G401.6 (cell line): Measurements from ENCODE around the gene MBL2.

Source experiments
- FAIRE-seq: peaks from 2 replicates; lab custom pipeline; 2012; peaks lifted over from hg19 to GRCh38; lab: Jason Lieb, UNC

Gene MBL2

DNA sequence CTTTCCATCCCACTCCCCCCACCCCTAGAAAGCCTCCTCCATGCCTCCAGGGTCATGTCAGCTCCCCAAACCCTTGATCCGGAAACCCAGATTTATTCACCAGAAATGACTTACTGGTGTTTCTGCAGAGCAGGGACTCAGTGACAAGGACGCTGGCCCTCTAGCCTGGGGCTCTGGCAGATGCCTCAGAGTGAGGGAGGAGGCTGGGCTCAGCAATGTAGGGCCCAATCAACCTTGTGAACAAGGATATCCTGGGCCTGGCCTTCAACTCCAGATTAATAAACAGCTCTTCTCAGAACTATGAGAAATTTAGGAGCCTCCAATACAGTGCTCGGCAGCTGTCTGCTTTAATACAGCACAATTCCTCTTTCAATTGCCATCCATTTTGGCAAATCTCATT is at the start of gene MBL2:
MBL2 (minus strand) TSS at position 162 of the 400 bp plus-strand sequence. CDS start 1,149 bp downstream, outside the sequence.
- no peak for FAIRE-seq

DNA sequence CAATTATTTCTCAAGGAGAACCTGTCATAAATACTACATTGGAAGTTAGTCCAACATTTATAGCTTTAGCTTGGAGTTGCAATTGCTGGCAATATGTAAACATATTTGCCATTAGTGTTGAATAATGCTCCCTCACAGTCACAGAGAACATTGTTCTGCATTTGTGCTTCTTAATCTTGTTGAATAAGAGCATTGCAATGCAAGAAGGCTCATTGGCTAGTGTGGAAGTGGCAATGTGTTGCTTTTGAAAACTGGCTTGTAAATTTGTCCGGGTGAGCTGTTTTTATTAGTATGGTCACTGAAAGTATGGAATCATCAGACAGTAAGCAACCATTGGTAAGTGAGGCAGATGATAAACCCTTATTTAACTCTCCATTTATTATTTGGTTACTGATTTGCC is 47.7 kb upstream of the MBL2 start:
- no peak for FAIRE-seq

DNA sequence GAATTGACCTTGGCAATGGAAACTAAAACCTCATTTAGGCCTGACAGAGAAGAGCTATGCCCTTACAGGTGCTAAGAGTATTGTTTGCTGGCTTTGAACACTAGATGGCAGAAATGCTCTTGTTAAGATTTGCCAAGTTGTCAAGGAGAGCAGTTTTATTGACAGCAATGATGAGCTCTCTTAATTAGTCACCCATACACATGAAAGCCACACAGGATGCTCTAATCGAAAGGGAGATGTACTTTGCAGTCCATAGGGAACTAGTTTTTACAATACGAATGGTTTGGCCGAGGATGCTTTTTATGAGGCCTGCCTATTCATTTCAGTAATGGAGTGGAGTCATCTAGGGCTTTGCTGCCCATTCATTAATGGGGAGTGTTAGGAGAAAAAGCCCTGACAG is 45.4 kb upstream of the MBL2 start:
- no peak for FAIRE-seq

DNA sequence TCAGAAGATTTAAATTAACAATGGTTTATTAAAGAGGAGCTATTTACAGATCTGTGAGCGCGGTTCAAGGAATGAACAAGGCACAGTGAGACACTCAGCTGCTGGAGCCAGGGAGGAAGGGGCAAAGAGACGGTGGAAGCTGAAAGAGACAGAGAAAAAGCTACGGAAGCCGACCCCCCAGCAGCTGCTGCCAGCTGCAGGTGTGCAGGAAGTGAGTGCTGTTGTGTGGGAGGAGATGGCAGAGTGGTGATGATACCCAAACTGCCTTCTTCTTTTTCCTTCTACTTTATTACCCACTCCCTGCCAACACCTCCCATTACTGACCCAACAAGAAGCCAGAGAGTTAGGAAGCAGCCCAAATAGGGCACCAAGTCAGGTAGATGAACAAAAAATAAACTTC is 41.9 kb upstream of the MBL2 start:
- FAIRE-seq = no peak

DNA sequence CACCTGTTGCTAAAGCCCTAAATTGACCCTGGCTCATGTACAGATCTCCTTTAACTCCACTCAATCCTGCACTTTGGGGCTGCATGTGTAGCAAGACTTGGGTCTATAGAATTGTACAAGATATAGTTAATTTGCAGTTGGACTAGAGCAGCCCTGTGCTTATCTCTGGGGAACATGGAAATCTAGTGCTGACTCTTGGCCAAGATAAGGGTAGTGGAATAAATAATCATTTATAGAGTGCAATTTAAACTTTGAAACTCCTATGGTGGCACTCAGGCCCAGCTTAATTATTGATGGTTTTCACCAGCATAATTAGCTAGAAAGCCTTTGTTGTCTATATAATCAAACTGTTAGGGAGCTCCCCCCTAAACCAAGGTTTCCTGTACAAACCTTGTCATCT is 39.2 kb upstream of the MBL2 start:
- FAIRE-seq = no peak

DNA sequence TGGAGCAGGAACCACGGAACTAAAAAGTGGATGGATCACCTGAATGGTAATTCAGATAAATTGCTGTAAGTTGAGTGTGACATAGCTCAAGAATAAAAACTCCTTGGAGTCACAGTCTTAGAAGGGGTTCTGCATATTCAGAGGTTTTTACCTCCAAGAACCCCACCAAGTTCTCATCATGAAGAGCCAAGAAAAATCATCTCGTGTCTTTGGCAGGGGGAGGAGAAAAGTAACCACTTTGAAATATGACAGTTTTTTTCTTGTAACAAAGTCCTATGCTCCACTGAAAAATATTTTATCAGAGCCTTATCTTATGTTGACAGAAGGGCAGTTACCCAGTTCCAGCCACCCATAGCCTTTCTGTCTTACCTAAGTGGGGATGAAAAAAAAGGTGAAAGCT is 38.2 kb upstream of the MBL2 start:
- FAIRE-seq = no peak

DNA sequence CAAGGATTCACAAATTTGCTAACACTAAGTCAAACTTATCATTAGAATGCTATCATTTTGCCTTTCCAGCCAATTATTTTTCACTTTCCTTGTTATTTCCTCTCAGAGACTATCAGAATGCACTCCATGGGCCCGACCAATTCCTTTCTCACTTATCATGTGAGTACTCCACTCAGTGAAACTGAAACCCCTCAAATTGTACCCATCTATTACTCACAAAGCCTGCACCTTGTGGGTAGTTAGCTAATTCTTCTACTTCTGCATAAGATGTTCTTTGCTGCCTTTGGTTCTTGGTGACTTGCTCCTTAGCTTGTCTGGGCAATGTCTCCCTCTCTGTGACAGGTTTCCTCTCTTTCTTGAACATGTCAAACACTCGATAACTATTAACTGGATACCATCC is 35.2 kb upstream of the MBL2 start:
- no peak for FAIRE-seq

DNA sequence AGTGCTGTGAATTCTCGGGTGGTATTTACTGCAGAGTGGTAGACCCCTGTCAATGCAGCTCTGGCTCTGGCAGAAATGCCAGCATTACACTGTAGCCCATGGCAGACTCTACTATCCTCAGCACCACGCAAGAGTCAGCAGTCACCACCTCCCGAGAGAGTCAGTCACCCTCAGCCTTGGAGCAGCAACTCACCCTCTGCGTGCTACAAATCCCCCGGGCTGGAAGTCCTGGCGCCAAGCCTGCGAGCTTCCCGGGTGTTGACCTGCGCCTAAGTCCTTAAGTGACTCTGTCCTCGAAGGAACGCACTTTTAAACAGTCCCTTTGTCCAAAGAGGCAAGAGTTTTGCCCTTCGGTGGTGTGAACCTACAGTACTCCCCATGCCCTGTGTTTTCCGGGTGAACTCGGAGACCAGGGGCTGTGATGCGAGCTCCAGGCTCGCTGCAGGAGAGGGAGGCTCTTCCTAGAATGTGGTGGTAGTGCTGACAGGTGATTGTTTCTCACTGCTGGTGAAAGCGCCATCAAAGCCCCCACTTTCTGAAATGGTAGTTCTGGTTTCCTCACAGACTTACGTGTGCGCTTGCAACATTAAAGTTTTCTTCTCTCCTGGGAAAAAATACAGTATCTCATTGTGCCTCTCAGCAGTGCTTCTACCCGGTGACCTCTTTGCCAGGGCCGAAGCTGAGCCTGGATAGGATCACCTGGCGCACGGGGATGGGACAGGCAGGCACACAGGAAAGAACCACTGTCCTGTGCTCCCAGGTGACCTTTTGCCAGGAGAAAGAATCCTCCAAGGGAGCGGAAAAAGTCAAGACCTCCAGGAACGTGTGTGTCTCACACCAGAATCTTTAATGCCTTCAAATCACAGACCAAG is 33.1 kb upstream of the MBL2 start:
- no peak for FAIRE-seq

DNA sequence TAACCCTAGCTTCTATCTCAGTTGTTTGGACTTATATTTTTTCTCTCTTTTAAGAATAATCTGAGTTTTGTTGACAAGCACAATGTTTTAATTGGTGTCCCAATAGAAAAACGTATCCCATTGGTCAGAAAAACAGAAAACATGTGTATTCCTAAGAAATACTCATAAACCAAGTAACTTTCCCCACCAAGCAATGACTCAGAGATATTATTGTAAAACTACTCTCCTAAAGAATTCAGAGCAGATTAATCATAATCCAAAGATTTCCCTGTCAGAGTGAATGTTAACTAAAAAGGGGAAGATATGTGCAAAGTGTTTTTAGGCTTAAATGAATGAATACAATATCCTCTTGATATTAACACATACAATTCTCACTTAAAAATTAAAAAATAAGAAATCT is 29.4 kb upstream of the MBL2 start:
- FAIRE-seq = no peak

DNA sequence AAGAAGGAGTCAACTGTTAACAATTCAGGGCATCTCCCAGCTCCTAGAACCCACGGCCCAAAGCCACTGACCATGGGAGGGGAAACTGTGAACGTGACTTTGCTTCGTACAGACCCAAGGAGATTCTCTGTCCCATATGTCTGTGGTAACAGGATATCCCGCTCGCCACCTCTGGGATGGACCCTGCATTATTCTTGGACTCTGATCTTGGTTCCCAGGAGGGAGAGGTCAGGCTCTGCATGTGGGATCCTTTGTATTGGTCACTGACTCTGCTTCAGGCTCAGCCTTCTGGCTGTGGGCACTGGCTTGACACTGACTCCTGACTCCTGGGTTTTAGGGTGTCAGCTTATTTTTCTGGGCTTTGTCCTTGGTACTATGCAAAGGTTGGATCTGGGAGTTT is 13.5 kb upstream of the MBL2 start:
- FAIRE-seq = no peak

DNA sequence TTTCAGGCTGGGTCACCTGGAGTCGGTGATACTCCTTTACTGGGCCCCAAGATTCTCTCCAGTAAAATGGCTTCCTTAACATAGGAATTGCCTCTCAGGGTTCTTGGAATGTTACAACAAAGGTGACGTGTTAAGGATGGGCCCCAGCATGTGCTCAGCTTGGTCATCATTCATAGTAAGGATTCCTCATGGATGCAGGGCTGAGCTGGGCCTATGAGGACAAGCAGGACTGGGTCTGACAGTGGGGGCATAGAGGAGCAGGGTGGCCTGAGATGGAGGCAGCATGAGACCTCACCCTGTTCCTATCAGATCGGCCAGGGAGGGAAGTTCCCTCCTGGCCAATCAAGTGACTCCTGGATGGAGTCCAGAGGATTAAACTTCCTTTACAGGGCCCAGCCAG is 12.8 kb upstream of the MBL2 start:
- FAIRE-seq = no peak

DNA sequence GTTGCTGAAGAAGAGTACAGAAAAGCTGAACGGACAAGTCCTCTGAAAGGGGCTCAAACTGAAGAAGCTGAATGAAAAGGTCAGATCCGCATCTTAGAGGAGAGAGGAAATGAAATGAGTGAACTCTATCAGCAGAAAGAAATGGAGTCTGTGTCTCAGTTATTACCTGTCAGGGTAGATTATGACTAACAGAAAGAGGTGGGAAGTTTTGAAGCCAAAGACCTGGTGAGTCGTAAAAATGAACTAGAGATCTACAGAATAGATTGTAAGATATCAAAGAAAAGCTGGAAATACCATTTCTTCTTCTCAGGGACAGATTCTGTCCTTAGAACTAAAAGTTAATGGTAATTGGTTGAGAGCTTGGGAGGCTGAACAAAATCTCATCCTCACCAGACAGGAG is 11.1 kb upstream of the MBL2 start:
- FAIRE-seq = no peak

DNA sequence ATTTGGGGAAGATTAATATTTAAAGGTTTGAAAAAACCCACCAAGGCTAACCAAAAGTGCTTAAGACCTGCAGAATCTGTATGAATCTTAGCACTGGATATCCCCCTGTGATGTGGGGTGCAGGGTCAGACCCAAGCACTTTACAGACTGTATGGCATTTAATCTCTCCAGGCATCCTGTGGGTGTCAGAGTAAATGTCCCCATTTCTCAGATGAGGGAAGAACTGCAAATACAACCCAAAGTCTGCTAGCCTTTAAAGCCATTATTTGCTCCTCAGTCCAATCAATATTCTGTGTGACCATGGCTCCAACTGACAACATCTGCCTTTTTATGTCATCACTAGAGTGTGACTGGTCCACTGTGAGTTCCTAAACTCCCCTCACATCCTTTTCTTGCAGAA is 10.0 kb upstream of the MBL2 start:
- FAIRE-seq = no peak

DNA sequence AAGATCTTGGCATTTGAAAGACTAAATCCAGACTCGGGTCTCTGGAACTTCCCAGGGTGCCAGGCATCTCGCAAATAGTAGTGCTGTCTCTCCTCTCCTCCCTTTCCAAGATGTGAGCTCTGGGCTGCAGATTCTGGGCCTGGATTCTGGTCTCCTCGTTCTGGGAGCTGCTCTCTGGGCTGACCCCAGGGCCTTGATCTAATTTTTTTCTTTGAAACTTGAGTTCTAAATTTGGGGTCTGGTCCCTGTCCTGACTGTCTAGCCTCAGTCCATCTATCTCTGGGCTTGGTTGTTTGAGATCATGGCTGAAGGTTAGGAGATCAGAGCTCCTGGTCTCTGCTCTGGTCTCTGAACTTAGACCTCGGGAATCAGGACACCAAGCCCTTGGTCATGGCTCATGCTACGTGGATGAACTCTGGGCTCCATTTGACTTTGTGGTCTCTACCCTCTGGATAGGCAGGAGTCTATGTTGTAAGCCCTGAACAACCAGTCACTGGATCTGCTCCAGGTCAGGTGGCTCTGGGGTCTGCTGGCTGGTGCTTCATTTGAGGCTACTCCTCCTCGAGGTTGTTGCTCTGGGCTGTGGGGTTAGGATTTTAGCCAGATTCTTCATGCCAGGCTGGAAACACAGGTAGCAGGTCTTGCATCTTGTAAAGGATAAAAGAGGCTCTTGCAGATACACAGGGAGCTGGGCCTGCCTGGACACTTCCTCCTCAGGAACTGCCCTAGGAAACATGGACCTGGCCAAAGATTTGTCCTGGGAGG is 8.0 kb upstream of the MBL2 start:
- FAIRE-seq = no peak

DNA sequence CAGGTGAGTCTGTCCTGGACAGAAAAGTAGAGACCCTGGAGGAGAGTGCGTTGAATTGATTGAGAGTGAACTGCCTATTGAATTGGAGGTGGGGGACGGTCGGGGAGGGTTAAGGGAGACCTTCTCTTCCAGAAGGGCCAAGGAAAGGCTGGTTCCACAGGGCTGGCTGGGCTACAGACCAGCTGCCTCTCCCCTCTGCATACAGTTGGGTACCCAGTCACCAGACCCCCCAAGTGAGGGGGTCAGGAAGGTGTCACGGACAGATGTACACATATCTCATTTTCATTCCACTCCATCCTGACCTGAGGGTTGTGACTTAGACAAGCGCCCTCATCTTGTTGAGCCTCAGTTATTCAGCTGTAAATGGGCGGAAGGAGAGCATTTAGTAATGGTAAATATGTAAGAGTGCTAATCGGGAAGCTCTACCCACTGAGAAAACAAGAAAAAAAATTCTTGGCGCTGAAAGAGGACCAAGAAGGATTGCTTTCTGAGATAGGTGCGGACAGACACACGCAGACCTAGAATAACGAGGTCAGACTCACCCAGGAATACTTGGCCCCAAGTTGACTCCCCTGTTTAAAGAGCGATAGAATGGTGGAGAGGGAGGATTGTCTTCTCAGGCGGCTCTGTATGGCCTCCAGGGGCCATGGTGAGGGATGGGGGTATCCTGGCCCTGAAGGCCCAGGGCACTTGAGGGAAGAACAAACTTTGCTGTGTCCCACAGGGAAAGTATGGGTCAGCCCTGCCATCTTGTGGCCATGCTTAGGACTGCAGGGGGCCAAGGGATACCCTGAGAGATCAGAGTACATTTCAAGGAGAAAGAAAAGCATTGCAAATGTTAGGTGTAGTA is 7.2 kb upstream of the MBL2 start:
- FAIRE-seq = no peak

DNA sequence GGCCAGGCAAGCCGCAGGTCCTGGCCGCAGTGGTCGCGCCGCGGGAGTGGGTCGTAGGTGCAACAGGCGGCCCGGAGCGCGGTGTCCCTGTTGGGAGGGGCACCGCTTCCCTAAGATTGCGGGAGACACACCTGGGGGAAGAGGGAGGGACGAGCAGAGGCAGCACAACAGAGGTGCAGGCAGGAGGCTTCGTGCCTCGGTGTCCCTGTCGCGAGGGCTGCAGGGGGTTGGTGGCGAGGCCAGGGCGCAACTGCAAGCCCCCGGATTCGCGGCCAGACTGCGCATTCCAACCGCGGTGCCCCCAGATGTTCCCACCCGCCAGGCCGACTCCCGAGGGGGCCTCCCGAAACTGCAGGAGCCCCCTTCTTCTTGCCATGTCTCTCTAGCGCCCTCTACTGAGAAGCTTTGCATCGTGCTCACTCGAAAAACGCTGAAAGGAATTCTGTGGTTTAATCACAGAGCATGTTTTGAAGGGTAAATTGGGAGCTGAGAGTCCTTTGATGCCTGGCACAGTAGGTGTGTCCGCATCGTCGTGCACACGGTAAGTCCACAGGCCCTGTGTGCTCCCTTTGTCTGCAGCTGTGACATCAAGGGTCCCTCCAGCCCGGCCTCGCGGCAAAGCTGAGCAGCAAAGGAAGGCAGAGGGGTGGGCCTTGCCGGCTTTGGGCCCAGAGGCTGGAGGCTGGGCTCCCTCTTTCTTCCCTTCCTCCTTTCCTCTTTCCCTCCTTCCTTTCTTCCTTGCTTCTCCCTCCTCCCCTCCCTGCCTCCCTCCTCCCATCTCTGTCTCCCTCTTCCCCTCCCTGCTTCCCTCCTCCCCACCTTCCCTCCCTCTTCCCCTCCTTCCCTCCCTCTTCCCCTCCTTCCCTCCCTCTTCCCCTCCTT is 6.2 kb upstream of the MBL2 start:
- no peak for FAIRE-seq

DNA sequence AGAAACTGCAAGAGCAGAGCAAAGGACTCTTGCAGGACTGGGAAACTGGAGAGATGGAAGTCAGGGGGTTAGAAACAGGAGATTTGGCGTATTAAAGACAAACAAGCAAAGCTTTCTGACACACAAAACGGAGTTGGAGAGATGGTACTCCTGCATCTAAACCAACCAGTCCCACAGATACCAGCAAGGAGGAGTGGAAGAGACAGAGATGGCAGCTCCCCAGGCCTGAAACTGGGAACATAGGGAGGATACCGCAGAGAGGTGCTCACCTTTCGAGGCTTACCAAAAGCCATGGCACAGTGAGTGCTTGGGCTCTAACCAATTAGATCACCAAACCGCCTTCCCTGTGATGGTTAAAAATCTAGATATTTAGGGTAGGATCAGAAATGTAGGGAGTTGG is 4.8 kb upstream of the MBL2 start:
- FAIRE-seq = no peak

DNA sequence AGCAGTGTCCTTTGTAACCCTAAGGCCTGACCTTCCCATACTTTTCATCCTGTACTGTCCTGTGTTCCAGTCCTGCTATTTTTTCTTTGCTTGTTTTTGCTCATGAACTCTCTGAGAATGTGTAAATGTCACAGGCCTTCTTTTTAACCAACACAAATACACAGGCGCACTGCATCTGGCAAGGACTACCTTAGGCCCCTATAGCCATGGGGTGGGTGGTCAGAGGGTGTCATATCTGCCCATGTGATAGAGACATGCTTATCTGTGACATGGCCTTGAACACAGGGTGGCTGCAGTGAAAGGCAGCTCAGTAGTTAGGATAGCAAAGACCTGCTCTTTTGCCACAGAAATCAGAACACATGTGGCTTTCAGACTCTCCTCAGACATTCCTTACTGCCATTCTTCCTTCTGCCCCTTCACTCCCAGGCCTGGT is 3.9 kb upstream of the MBL2 start:
- no peak for FAIRE-seq

DNA sequence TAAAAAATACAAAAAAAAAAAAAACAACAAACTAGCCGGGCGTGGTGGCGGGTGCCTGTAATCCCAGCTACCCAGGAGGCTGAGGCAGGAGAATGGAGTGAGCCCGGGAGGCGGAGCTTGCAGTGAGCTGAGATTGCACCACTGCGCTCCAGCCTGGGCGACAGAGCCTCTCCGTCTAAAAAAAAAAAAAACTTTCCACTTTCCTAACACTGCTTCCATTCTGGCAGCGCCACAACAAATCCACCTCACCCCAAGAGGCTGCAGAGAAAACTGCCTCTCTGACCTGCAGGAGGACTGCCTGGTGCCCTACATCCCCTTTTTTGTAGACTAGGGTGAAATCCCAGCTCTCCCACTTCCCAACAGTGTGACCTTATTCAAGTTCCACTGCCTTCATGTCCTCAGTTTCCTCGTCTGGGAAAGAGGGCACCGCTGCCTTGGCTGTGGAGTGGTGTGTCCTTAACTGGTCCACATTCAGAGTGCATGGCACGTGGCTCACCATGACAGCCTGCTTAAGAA is 2.6 kb upstream of the MBL2 start:
- FAIRE-seq = no peak

DNA sequence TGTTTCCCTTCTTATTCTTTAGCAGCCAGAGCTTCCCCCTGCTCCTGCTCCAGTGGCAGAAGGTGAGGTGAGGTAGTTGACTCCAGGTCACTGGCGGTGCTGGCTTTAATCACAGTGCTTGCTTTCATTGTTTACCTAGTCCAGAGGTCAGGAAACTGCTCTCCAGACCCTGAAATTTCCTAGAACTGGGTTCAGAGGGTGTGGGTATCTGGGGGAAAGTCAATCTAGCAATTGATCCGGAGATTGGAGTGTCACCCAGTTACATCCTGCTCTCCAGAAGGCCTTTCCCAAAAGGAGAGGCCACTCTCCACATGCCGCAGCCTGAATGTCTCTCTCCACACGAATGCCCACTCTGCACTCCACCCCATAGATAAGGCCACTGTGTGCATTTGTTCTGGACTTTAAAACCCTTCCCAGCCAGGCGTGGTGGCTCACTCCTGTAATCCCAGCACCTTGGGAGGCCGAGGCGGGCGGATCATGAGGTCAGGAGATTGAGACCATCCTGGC is 2.1 kb upstream of the MBL2 start:
- no peak for FAIRE-seq

DNA sequence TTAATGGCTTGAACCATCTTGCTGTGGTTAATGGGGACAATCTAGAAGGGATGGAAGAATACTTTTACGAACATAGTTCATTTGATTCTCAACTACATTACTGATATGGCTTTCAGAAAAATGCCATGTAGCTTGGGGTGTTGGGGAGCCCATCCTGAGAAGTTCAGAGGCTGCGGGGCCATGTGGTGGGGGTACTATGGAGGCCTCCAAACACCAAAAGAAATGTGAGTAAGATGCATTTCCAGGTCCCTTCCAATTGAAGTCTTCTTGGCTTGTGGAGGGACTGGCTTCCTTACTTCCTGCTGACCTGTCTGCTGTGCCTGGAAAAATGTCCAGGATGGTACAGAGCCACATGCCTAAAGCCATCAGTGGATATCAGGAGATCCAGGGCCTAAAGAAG is 1.6 kb upstream of the MBL2 start:
- no peak for FAIRE-seq
